ENCODE results near the gene CDKN3. TPM values are rescaled to one million over a fixed set of nuclear protein-coding genes. Genes with fewer than 3 reads are reported as not detected.

The CDKN3 gene
- total RNA-seq, 1 donor from 2014 or later: 152 TPM

GRCh38 chr14:54383835-54384234, 13.0 kb upstream of the CDKN3 start:
- Histone ChIP-seq H3K9me3 (ENCODE audit: low read depth) (no peaks in the 10 kb centered on the region), H3K4me3 (no peak overlapping the region), H3F3A (ENCODE audit: low read depth) (no peaks in the 10 kb centered on the region), H3K4me2 (no peak overlapping the region), H3K27ac (no peak overlapping the region), H3K4me1 (peaks cover 10% of the 10 kb centered on the region), H3K36me3 (no peaks in the 10 kb centered on the region), H3K9ac (no peak overlapping the region), H3K79me2 (ENCODE audit: low read depth) (no peaks in the 10 kb centered on the region), H4K20me1 (ENCODE audit: low read depth) (no peaks in the 10 kb centered on the region), H2AFZ (replicated peaks) (no peak overlapping the region), H3K27me3 (no peaks in the 10 kb centered on the region)
- Mint-ChIP-seq H3K36me3 (no peaks in the 10 kb centered on the region), H3K27ac (no peak overlapping the region), H3K27me3 (ENCODE audit: insufficient read depth, low read depth) (peaks cover 13% of the 10 kb centered on the region), H3K4me3 (no peak overlapping the region), H3K9me3 (peaks cover 2% of the 10 kb centered on the region), H3K4me1 (peaks cover 8% of the 10 kb centered on the region)
- TF ChIP-seq EZH2phosphoT487 (IDR thresholded peaks at IDR 0.05) (no peak), EZH2 (IDR thresholded peaks at IDR 0.05) (no peak), CTCF (IDR thresholded peaks at IDR 0.05) (no peak)
- DNase-seq (ENCODE audit: low spot score): no peak

GRCh38 chr14:54385556-54385955, 11.3 kb upstream of the CDKN3 start:
- H3K27ac ChIP-seq: no peak overlapping the region
- H3K36me3 ChIP-seq: no peaks in the 10 kb centered on the region
- no peaks in the 10 kb centered on the region for H3K9me3 ChIP-seq (ENCODE audit: low read depth)
- H3K79me2 ChIP-seq (ENCODE audit: low read depth): no peaks in the 10 kb centered on the region
- H3K4me3 ChIP-seq: no peak overlapping the region
- H4K20me1 ChIP-seq (ENCODE audit: low read depth): no peaks in the 10 kb centered on the region
- H3K9me3 Mint-ChIP-seq: no peaks in the 10 kb centered on the region
- no peak for TF ChIP-seq CTCF (IDR thresholded peaks at IDR 0.05)
- no peak for TF ChIP-seq EZH2 (IDR thresholded peaks at IDR 0.05)
- TF ChIP-seq EZH2phosphoT487 (IDR thresholded peaks at IDR 0.05): no peak
- H3K4me1 ChIP-seq: peaks cover 10% of the 10 kb centered on the region
- no peak for DNase-seq (ENCODE audit: low spot score)
- no peak overlapping the region for H2AFZ ChIP-seq (replicated peaks)
- H3K4me1 Mint-ChIP-seq: peaks cover 9% of the 10 kb centered on the region
- no peak overlapping the region for H3K4me2 ChIP-seq
- H3K27me3 ChIP-seq: no peaks in the 10 kb centered on the region
- peak overlapping the region; percentile 60 for H3K27ac Mint-ChIP-seq
- no peak overlapping the region for H3K9ac ChIP-seq
- H3K27me3 Mint-ChIP-seq (ENCODE audit: insufficient read depth, low read depth): peaks cover 10% of the 10 kb centered on the region
- H3K4me3 Mint-ChIP-seq: no peak overlapping the region
- H3F3A ChIP-seq (ENCODE audit: low read depth): no peaks in the 10 kb centered on the region
- H3K36me3 Mint-ChIP-seq: no peaks in the 10 kb centered on the region

GRCh38 chr14:54387328-54387727, 9.5 kb upstream of the CDKN3 start:
- Histone ChIP-seq H3K36me3 (no peaks in the 10 kb centered on the region), H3K79me2 (ENCODE audit: low read depth) (no peaks in the 10 kb centered on the region), H3K27me3 (no peaks in the 10 kb centered on the region), H3K4me2 (no peak overlapping the region), H3K9me3 (ENCODE audit: low read depth) (no peaks in the 10 kb centered on the region), H2AFZ (replicated peaks) (no peak overlapping the region), H3K27ac (no peak overlapping the region), H3F3A (ENCODE audit: low read depth) (no peaks in the 10 kb centered on the region), H3K4me1 (peaks cover 4% of the 10 kb centered on the region), H4K20me1 (ENCODE audit: low read depth) (no peaks in the 10 kb centered on the region), H3K4me3 (no peak overlapping the region), H3K9ac (no peak overlapping the region)
- Mint-ChIP-seq H3K27ac (no peak overlapping the region), H3K27me3 (ENCODE audit: insufficient read depth, low read depth) (peaks cover 9% of the 10 kb centered on the region), H3K4me1 (peaks cover 6% of the 10 kb centered on the region), H3K36me3 (no peaks in the 10 kb centered on the region), H3K4me3 (no peak overlapping the region), H3K9me3 (peaks cover 7% of the 10 kb centered on the region)
- no peak for DNase-seq (ENCODE audit: low spot score)
- TF ChIP-seq EZH2 (IDR thresholded peaks at IDR 0.05): no peak
- no peak for TF ChIP-seq EZH2phosphoT487 (IDR thresholded peaks at IDR 0.05)
- no peak for TF ChIP-seq CTCF (IDR thresholded peaks at IDR 0.05)
